HFF-Myc (cell line): Measurements from ENCODE around the gene RRP12.
A peak's percentile ranks its signal among the peaks of the same experiment; 100 is the strongest.

Experiments
- DNase-seq: peaks from one replicate; pipeline ENCODE4 v3.0.0-alpha.2; 2011; ENCODE audit warnings: low read depth; ENCODE audit errors: extremely low read depth
- H3K4me3 ChIP-seq: replicated peaks from 2 replicates; pipeline ENCODE4 v1.5.1; 2011; ENCODE audit warnings: low read depth, mild to moderate bottlenecking, control low read depth, low read length
- TF ChIP-seq, protein P1 (sequence below): IDR thresholded peaks from 2 replicates; pipeline ENCODE4 v1.5.1; 2012; ENCODE audit warnings: mild to moderate bottlenecking, low read depth, low read length, control low read depth; ENCODE audit errors: missing control alignments

RRP12 gene, protein sequence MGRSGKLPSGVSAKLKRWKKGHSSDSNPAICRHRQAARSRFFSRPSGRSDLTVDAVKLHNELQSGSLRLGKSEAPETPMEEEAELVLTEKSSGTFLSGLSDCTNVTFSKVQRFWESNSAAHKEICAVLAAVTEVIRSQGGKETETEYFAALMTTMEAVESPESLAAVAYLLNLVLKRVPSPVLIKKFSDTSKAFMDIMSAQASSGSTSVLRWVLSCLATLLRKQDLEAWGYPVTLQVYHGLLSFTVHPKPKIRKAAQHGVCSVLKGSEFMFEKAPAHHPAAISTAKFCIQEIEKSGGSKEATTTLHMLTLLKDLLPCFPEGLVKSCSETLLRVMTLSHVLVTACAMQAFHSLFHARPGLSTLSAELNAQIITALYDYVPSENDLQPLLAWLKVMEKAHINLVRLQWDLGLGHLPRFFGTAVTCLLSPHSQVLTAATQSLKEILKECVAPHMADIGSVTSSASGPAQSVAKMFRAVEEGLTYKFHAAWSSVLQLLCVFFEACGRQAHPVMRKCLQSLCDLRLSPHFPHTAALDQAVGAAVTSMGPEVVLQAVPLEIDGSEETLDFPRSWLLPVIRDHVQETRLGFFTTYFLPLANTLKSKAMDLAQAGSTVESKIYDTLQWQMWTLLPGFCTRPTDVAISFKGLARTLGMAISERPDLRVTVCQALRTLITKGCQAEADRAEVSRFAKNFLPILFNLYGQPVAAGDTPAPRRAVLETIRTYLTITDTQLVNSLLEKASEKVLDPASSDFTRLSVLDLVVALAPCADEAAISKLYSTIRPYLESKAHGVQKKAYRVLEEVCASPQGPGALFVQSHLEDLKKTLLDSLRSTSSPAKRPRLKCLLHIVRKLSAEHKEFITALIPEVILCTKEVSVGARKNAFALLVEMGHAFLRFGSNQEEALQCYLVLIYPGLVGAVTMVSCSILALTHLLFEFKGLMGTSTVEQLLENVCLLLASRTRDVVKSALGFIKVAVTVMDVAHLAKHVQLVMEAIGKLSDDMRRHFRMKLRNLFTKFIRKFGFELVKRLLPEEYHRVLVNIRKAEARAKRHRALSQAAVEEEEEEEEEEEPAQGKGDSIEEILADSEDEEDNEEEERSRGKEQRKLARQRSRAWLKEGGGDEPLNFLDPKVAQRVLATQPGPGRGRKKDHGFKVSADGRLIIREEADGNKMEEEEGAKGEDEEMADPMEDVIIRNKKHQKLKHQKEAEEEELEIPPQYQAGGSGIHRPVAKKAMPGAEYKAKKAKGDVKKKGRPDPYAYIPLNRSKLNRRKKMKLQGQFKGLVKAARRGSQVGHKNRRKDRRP (N-terminal part only)

DNA sequence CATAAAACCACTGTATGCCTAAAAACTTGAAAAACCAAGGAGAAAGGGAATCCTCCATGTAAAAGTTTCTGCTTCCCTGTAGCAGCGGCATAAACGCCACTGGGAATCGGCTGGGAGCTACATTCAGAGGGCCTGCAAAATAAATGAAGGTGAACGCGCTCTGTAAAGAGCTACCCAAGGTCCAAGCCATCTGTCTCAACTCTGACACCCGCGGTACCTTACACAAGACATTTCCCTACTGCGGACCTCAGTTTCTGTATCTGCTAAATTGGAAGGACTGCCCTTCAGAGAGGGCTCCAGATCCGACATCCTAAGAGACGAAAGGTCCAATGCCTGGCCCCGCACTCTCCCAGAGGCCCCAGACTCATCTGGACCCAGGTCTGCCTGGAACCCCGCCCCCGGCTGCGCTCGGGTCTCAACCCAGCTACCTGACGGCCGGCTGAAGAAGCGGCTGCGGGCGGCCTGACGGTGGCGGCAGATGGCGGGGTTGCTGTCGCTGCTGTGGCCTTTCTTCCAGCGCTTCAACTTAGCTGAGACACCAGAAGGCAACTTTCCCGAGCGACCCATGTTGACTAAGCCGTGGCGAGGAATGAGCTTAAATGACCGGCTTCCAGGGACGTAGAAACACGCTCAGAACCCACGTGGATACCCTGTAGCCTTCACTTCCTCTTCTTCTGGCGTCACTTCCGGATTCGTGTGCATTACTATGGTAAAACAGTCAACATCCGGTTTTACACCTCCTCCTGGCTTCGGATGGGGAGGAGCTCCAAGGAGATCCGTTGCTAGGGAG lies at the start of gene RRP12:
Gene RRP12, minus strand, starts transcription at position 676 of the 790 bp plus-strand sequence. Its CDS starts 109 bp downstream, at position 567.
- H3K4me3 ChIP-seq, result peak within 1 kb of the TSS; percentile 73
- DNase-seq, result peak; percentile 99
- TF ChIP-seq, protein P1, sequence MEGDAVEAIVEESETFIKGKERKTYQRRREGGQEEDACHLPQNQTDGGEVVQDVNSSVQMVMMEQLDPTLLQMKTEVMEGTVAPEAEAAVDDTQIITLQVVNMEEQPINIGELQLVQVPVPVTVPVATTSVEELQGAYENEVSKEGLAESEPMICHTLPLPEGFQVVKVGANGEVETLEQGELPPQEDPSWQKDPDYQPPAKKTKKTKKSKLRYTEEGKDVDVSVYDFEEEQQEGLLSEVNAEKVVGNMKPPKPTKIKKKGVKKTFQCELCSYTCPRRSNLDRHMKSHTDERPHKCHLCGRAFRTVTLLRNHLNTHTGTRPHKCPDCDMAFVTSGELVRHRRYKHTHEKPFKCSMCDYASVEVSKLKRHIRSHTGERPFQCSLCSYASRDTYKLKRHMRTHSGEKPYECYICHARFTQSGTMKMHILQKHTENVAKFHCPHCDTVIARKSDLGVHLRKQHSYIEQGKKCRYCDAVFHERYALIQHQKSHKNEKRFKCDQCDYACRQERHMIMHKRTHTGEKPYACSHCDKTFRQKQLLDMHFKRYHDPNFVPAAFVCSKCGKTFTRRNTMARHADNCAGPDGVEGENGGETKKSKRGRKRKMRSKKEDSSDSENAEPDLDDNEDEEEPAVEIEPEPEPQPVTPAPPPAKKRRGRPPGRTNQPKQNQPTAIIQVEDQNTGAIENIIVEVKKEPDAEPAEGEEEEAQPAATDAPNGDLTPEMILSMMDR, result no peak

- no peak for DNase-seq
- TF ChIP-seq, protein P1, result no peak
- no peak overlapping the region for H3K4me3 ChIP-seq
Measured at GRCh38 chr10:97450828-97451227, 49.7 kb upstream of the RRP12 start.

GRCh38 chr10:97445722-97446639 lies 44.8 kb upstream of the RRP12 start, which contains the start of the genes EXOSC1 and ZDHHC16:
Gene EXOSC1 (minus strand): TSS chr10:97446006. CDS start chr10:97445985, 21 bp downstream.
Gene ZDHHC16 (plus strand): TSS chr10:97446175. CDS start chr10:97451676, 5,501 bp downstream.
- peak; percentile 94 for DNase-seq
- peak within 1 kb of the TSS; percentile 99 for H3K4me3 ChIP-seq
- TF ChIP-seq, protein P1, result no peak

GRCh38 chr10:97445357-97445721 lies 44.2 kb upstream of the RRP12 start:
- DNase-seq, result no peak
- TF ChIP-seq, protein P1, result no peak
- peak overlapping the region; percentile 99 for H3K4me3 ChIP-seq

DNA sequence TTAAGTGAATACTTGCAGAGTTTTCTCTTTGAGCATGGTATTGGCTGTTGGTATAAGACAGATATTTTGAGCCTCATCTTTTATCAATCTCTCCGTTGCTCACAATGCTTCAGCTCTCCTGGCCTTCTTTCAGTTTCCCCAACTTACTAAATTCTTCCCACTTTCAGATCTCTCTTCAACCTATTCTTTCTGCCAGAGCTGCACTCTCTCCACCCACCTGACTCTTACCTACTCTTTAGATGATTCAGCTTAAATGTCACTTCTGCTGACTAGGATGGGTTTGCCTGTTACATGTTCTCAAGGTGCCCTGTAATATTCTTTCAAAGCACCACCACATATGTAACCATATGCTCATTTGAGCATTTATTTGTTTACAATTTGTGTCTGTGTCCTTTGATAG lies 43.1 kb upstream of the RRP12 start:
- H3K4me3 ChIP-seq, result no peak overlapping the region; the same call in 1 of the 2 replicates
- DNase-seq, result no peak
- TF ChIP-seq, protein P1, result no peak
